ENCODE results near the gene UBE4A.

UBE4A gene, protein sequence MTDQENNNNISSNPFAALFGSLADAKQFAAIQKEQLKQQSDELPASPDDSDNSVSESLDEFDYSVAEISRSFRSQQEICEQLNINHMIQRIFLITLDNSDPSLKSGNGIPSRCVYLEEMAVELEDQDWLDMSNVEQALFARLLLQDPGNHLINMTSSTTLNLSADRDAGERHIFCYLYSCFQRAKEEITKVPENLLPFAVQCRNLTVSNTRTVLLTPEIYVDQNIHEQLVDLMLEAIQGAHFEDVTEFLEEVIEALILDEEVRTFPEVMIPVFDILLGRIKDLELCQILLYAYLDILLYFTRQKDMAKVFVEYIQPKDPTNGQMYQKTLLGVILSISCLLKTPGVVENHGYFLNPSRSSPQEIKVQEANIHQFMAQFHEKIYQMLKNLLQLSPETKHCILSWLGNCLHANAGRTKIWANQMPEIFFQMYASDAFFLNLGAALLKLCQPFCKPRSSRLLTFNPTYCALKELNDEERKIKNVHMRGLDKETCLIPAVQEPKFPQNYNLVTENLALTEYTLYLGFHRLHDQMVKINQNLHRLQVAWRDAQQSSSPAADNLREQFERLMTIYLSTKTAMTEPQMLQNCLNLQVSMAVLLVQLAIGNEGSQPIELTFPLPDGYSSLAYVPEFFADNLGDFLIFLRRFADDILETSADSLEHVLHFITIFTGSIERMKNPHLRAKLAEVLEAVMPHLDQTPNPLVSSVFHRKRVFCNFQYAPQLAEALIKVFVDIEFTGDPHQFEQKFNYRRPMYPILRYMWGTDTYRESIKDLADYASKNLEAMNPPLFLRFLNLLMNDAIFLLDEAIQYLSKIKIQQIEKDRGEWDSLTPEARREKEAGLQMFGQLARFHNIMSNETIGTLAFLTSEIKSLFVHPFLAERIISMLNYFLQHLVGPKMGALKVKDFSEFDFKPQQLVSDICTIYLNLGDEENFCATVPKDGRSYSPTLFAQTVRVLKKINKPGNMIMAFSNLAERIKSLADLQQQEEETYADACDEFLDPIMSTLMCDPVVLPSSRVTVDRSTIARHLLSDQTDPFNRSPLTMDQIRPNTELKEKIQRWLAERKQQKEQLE

DNA sequence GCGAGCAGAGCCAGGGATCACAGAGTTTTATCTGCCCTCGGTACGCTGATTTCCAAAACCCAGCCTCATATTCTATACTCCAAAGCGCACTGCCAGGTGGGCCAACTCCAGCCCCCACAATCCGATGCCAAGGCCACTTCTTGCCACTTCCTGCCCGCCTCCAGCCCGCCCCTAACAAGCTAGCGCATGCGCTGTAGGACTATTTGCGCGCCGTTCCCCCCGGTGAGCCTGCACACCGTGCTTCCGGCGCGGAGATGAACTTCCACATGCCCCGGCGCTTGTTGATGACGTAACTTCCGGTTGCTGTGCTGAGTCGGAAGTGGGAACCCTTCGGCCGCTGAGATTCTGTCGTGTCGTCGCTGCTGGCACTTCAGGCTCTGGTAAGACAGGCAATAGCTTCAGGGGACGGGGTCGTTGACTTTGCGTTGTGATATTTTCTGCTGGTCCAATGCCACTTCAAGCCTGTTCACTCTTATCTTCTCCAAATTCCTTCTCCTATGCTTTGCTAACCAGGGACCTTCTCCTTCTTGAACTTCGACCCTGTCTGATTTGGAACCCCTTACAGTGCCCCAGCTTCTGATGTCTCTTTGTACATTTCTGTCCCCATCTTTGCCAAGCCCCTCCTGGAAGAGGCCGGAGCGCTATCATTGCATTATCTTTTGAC is at the start of gene UBE4A:
UBE4A (plus strand) TSS at position 306 of the 664 bp plus-strand sequence. CDS start 5,481 bp downstream, outside the sequence.
- no peak within 1 kb of the TSS for H3K27ac ChIP-seq (ENCODE audit: low read length)

DNA sequence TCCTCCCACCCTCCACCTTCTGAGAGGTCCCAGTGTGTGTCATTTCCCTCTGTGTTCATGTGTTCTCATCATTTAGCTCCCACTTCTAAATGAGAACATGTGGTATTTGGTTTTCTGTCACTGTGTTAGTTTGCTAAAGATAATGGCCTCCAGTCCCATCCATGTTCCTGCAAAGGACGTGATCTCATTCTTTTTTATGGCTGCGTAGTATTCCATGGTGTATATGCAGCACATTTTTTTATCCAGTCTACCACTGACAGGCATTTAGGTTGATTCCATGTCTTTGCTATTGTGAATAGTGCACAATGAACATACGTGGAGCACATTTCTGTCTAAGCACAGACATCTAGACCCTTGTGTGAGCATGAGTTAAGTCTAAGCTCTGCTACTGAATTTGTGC is 49.1 kb upstream of the UBE4A start:
- Histone ChIP-seq H3K9ac (ENCODE audit: low read depth, low read length) (no peak overlapping the region), H3K27ac (ENCODE audit: low read length) (no peak overlapping the region), H3K27me3 (ENCODE audit: insufficient read depth, low read length) (peaks cover 13% of the 10 kb centered on the region; the same call in 1 of the 2 replicates), H3K36me3 (ENCODE audit: insufficient read depth, low read depth, low read length) (no peaks in the 10 kb centered on the region), H3K4me3 (ENCODE audit: low read length) (no peak overlapping the region), H3K4me1 (ENCODE audit: insufficient read depth, low read length) (peaks cover 4% of the 10 kb centered on the region; the same call in 1 of the 2 replicates), H3K9me3 (ENCODE audit: insufficient read depth, low read depth, low read length) (no peaks in the 10 kb centered on the region)

More for the DNA sequence above, at the start of gene UBE4A:
- Histone ChIP-seq H3K27me3 (ENCODE audit: insufficient read depth, low read length) (peaks cover 10% of the 10 kb centered on the region), H3K9ac (ENCODE audit: low read depth, low read length) (peak within 1 kb of the TSS; percentile 77; the same call in 1 of the 2 replicates), H3K4me1 (ENCODE audit: insufficient read depth, low read length) (peaks cover 2% of the 10 kb centered on the region; the same call in 1 of the 2 replicates), H3K9me3 (ENCODE audit: insufficient read depth, low read depth, low read length) (no peaks in the 10 kb centered on the region), H3K4me3 (ENCODE audit: low read length) (peak within 1 kb of the TSS; percentile 97), H3K36me3 (ENCODE audit: insufficient read depth, low read depth, low read length) (no peaks in the 10 kb centered on the region)

GRCh38 chr11:118310781-118311485 is 48.5 kb upstream of the UBE4A start:
- Histone ChIP-seq H3K9ac (ENCODE audit: low read depth, low read length) (no peak overlapping the region), H3K27me3 (ENCODE audit: insufficient read depth, low read length) (peaks cover 13% of the 10 kb centered on the region; the same call in 1 of the 2 replicates), H3K4me1 (ENCODE audit: insufficient read depth, low read length) (peaks cover 8% of the 10 kb centered on the region; the same call in 1 of the 2 replicates), H3K36me3 (ENCODE audit: insufficient read depth, low read depth, low read length) (no peaks in the 10 kb centered on the region), H3K27ac (ENCODE audit: low read length) (no peak overlapping the region), H3K9me3 (ENCODE audit: insufficient read depth, low read depth, low read length) (no peaks in the 10 kb centered on the region), H3K4me3 (ENCODE audit: low read length) (no peak overlapping the region)

DNA sequence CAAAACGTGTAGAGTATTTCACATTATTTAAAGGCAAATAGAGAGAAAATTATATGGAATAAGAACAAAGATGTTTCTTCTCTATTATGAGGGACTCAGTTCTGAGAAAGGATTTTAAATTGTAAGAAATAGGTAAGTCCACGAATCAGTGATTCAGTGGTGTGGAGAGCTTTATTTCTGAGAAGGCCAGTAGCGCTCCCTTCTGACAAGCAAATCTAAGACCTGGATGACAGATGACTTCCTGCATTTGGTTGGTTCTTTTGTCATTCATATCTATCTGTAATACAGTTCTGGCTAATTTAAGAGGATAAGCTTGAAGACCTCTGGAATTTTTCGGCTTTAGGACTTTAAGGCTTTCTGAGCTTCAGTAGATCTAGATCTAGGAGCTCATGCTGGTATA is 47.9 kb upstream of the UBE4A start:
- H3K4me1 ChIP-seq (ENCODE audit: insufficient read depth, low read length): peaks cover 13% of the 10 kb centered on the region
- H3K9me3 ChIP-seq (ENCODE audit: insufficient read depth, low read depth, low read length): no peaks in the 10 kb centered on the region
- H3K4me3 ChIP-seq (ENCODE audit: low read length): no peak overlapping the region
- H3K36me3 ChIP-seq (ENCODE audit: insufficient read depth, low read depth, low read length): no peaks in the 10 kb centered on the region
- H3K27me3 ChIP-seq (ENCODE audit: insufficient read depth, low read length): peaks cover 17% of the 10 kb centered on the region; the same call in 1 of the 2 replicates
- H3K9ac ChIP-seq (ENCODE audit: low read depth, low read length): no peak overlapping the region
- H3K27ac ChIP-seq (ENCODE audit: low read length): no peak overlapping the region

DNA sequence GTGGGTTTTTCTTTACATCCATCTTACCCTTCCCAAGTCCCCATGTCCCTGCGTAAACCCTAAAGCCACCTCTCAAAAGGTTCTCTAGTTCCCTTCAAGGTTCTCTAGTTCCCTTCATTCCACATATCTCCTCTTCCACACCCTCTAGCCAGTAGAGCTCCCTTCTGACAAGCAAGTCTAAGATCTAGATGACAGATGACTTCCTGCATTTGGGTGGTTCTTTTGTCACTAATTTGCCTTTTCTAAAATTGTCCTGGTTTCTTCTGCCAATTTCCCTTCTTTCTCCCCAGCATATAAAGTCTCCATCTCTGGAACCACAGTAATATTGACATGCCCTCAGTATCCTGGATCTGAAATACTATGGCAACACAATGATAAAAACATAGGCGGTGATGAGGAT is 47.1 kb upstream of the UBE4A start:
- peaks cover 20% of the 10 kb centered on the region for H3K4me1 ChIP-seq (ENCODE audit: insufficient read depth, low read length)
- H3K4me3 ChIP-seq (ENCODE audit: low read length): no peak overlapping the region
- no peak overlapping the region for H3K27ac ChIP-seq (ENCODE audit: low read length)
- H3K9me3 ChIP-seq (ENCODE audit: insufficient read depth, low read depth, low read length): peaks cover 4% of the 10 kb centered on the region; the same call in 1 of the 2 replicates
- peaks cover 26% of the 10 kb centered on the region; the same call in 1 of the 2 replicates for H3K27me3 ChIP-seq (ENCODE audit: insufficient read depth, low read length)
- H3K36me3 ChIP-seq (ENCODE audit: insufficient read depth, low read depth, low read length): no peaks in the 10 kb centered on the region
- H3K9ac ChIP-seq (ENCODE audit: low read depth, low read length): no peak overlapping the region

GRCh38 chr11:118313242-118313641 is 46.2 kb upstream of the UBE4A start:
- Histone ChIP-seq H3K4me1 (ENCODE audit: insufficient read depth, low read length) (peaks cover 20% of the 10 kb centered on the region), H3K9me3 (ENCODE audit: insufficient read depth, low read depth, low read length) (peaks cover 4% of the 10 kb centered on the region; the same call in 1 of the 2 replicates), H3K9ac (ENCODE audit: low read depth, low read length) (no peak overlapping the region), H3K27me3 (ENCODE audit: insufficient read depth, low read length) (peaks cover 27% of the 10 kb centered on the region; the same call in 1 of the 2 replicates), H3K4me3 (ENCODE audit: low read length) (no peak overlapping the region), H3K27ac (ENCODE audit: low read length) (no peak overlapping the region), H3K36me3 (ENCODE audit: insufficient read depth, low read depth, low read length) (no peaks in the 10 kb centered on the region)

- Histone ChIP-seq H3K9me3 (ENCODE audit: insufficient read depth, low read depth, low read length) (peaks cover 4% of the 10 kb centered on the region; the same call in 1 of the 2 replicates), H3K27me3 (ENCODE audit: insufficient read depth, low read length) (peaks cover 27% of the 10 kb centered on the region), H3K9ac (ENCODE audit: low read depth, low read length) (0 out of 2 replicates have a peak overlapping the region, but pooled peaks have one; percentile 13), H3K4me1 (ENCODE audit: insufficient read depth, low read length) (peaks cover 20% of the 10 kb centered on the region), H3K36me3 (ENCODE audit: insufficient read depth, low read depth, low read length) (no peaks in the 10 kb centered on the region), H3K27ac (ENCODE audit: low read length) (no peak overlapping the region), H3K4me3 (ENCODE audit: low read length) (peak overlapping the region; percentile 59; the same call in 1 of the 2 replicates)
Measured at GRCh38 chr11:118314988-118315411, 44.4 kb upstream of the UBE4A start.

DNA sequence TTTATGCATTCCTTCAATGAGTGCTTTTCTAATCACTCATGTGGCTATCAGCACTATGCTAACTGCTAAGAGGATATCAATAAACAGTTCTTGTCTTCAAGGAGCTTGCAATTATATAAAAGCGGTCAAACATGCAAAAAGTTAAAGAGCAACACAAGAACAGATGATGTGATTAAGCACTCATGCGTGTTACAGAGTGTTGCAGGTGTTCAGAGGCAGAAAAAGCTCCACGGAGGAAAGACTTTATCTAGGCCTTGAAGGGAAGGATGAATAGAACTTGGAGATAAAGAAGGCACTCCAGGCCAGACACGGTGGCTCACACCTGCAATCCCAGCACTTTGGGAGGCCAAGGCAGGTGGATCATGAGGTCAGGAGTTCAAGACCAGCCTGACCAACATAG is 41.3 kb upstream of the UBE4A start:
- H3K9ac ChIP-seq (ENCODE audit: low read depth, low read length): no peak overlapping the region
- no peak overlapping the region for H3K4me3 ChIP-seq (ENCODE audit: low read length)
- H3K9me3 ChIP-seq (ENCODE audit: insufficient read depth, low read depth, low read length): peaks cover 4% of the 10 kb centered on the region; the same call in 1 of the 2 replicates
- H3K36me3 ChIP-seq (ENCODE audit: insufficient read depth, low read depth, low read length): no peaks in the 10 kb centered on the region
- H3K27ac ChIP-seq (ENCODE audit: low read length): no peak overlapping the region
- H3K27me3 ChIP-seq (ENCODE audit: insufficient read depth, low read length): peaks cover 20% of the 10 kb centered on the region
- H3K4me1 ChIP-seq (ENCODE audit: insufficient read depth, low read length): peaks cover 20% of the 10 kb centered on the region

DNA sequence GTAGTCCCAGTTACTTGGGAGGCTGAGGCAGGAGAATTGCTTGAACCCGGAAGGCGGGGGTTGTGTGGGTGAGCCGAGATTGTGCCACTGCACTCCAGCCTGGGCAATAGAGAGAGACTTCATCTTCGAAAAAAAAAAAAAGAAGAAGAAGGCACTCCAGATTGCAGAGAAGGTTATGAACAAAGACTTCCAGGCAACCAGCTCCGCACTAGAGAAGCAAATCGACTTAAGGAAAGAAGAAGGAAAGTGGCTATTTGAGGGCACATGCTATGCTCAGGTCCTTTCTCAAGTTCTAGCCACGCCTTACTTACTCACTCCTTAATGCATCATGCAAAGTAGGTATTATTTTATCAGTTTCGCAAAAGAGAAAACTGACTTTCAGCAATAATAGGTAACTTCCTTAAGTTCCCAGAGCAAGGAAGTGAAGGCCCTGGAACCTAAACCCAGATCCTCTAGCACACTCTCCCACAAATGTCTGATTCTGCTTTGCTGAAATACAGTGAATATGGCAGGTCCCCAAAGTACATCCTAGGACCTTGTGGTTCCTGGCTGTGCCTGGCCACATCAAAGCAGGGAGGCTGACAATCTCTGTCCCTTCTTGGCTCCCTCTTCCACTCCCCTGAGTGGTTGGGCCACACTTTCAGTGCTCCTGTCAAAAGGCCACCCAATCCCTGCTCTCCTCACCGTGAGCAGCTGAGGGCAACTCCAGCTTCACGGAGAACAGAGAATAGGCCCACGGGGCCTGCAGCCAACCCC is 40.6 kb upstream of the UBE4A start:
- Histone ChIP-seq H3K36me3 (ENCODE audit: insufficient read depth, low read depth, low read length) (no peaks in the 10 kb centered on the region), H3K4me1 (ENCODE audit: insufficient read depth, low read length) (peaks cover 20% of the 10 kb centered on the region), H3K4me3 (ENCODE audit: low read length) (no peak overlapping the region), H3K27me3 (ENCODE audit: insufficient read depth, low read length) (peaks cover 20% of the 10 kb centered on the region), H3K9me3 (ENCODE audit: insufficient read depth, low read depth, low read length) (peaks cover 4% of the 10 kb centered on the region; the same call in 1 of the 2 replicates), H3K9ac (ENCODE audit: low read depth, low read length) (no peak overlapping the region), H3K27ac (ENCODE audit: low read length) (no peak overlapping the region)

GRCh38 chr11:118319337-118319707 is 40.1 kb upstream of the UBE4A start:
- Histone ChIP-seq H3K4me3 (ENCODE audit: low read length) (no peak overlapping the region), H3K9me3 (ENCODE audit: insufficient read depth, low read depth, low read length) (peaks cover 4% of the 10 kb centered on the region; the same call in 1 of the 2 replicates), H3K36me3 (ENCODE audit: insufficient read depth, low read depth, low read length) (no peaks in the 10 kb centered on the region), H3K27ac (ENCODE audit: low read length) (no peak overlapping the region), H3K27me3 (ENCODE audit: insufficient read depth, low read length) (peaks cover 15% of the 10 kb centered on the region), H3K9ac (ENCODE audit: low read depth, low read length) (no peak overlapping the region), H3K4me1 (ENCODE audit: insufficient read depth, low read length) (peaks cover 20% of the 10 kb centered on the region)
